NCI-H2107 treated with DMSO at 0.1 percent for 48 hours (cell line): ENCODE measurements around the gene GRIN2B.

Experiments
- DNase-seq: peaks from one replicate; lab custom pipeline; 2025; ENCODE audit not compliant: unreplicated experiment; lab: John Stamatoyannopoulos, UW

Gene GRIN2B

DNA sequence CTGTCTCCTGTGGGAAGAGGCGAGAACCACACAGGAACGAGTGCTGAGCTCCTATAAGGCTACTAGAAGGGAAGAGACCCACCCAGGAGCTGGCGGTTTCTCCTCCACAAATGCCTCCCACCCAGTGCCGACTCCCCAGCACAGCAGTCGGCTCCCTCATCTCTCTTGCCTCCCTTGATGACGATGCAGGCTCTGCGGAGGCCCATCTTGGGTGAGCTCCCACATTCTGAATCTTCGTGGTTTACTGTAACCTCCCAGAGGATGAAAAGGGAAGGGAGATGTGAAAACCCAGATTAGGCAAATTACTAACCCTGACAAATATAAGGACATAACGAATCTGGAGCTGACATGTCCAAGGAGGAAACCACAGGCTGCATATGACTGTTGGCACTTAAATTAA is 23.8 kb downstream of the GRIN2B start:
- no peak for DNase-seq

DNA sequence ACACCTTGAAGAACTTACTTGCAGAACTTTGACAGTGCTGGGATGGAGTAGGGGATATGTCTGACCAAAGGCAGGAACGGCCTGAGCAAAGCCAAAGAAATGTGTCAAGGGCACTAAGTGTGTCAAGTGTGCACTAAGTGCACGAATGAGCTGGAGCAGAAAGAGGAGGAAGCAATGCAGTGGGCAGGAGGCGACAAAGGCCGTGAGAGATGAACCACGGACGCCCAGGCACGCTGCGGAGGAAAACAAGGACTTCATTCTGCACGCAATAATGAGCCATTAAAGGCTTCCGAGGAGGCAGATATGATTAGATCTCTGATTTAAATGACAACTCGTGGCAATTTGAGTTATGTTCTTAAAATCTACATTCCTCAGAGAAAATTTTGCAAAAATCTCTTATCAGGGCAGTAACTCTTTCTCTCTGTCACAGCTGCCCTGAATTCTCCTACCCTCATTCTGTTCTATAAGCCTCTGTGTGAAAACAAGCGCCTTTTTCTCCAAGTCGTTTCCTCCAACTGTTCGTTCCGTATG is 25.3 kb downstream of the GRIN2B start:
- no peak for DNase-seq

DNA sequence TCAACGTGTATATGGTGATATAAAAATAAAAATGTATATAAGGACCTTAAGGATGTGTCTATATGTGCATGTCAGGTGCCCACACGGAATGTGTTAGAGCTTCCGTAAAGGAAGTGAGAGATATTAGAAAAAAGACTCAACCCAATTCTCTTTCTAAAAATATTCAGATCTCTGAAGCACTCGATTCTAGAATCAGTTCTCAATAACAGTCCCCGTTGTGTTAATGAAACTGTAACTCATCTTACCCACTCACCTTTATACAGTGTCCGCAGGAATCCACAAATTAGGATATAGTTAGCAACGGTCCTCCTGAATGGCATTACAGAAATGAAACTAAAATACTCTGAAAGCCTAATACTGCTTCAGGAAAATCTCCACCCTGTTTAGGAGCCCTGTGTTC is 29.3 kb downstream of the GRIN2B start:
- DNase-seq = no peak

DNA sequence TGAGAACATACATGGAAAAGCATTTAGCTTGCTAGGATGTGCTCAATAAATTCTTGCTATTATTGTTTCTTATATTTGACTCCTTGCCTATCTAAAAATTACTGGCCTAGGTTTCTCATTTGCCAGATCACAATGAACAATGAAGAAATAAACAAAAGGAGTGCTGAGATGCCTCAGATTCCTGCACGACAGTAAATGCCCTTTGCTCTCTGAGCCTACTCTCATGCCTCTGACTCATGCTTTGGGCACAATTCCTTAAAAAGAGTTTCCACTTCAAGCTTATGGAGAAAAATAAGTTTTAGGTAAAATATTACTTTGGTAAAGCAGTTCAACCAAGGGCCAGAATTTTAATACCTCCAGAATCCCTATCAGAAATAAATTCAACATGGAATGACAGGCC is 30.9 kb downstream of the GRIN2B start:
- DNase-seq = no peak

DNA sequence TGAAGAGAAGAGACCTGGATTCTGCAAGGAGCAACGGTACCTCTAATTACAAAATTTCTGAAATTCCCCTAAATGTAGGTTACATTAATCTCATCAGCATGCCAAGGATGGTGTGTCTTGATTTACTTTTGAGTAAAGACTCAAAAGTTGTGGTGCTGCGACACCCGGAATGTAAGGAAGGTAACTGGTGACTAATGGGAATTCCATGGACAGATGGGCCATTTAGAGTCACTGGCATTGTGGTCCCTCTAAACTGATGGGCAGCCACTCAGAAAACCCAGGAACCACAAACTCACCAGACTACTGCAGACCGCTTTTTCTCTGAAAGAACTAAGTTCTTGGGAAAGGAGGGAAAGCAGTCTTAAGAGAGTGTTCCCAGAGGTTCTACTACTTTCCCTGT is 32.8 kb downstream of the GRIN2B start:
- DNase-seq = no peak

DNA sequence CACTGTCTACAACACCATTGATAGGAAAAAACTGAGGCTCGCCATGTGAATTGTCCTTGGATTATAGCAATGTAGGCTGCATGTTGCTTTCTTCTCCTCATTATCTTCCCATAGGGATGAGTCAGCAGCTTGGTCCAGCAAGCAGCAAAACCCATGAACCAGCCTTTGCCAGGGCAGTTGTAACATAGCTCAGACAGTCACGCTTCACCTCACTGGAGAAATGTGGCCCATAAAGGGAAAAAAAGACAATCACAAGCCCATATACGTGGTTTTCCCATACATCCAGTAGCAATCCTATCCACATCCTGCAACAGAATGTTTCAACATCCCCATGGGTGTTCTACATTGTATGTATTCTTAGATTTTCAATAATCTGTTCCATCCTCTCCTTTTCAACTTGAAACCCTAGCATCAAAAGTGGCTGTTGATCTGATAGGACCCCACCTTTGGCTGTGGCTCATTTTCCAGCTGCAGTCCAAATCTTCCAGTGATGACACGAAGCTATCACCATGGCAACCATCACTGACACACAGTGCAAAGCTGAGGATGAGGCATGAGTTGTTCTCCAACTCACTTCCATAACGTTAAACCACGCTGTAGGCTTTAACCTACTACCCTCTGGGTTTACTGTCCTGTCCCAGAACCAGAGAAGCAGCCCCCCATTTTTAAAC is 34.0 kb downstream of the GRIN2B start:
- no peak for DNase-seq

DNA sequence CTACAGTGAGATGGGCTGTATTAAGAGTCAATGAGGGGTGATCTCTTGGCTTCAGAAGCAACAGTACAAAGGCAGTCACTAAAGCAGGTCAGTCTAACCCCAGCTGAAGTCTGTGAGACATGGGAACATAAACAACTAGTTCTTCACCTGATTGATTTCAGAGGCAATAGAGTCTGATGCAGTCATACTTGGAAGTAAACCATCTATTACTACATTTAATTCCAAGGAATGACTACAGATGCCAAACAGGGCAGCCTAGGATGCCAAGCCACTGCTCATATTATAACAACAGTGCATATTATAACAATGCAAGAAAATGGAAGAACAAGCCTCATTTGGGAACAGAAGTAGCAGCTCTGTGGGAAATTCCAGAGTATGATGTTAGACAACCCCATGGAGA is 35.8 kb downstream of the GRIN2B start:
- no peak for DNase-seq

DNA sequence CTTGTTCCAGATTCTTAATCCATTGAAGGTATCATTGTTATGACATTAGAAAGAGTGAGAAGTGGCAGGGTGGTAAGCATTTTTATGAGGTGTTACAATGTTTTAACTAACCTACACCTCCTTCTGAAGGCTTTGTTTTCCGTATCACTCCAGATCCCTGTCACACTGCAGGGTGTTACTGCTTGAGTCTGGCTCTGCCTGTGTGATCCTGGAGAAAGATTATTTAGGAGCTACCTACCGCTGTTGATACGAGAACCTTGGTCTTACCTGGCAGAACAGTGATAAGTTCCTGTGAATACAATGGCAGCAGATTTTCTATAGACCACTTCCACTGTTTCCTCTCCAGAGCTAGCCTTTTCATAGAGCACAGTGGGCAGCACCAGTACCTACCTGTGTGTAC is 36.2 kb downstream of the GRIN2B start:
- DNase-seq = no peak

DNA sequence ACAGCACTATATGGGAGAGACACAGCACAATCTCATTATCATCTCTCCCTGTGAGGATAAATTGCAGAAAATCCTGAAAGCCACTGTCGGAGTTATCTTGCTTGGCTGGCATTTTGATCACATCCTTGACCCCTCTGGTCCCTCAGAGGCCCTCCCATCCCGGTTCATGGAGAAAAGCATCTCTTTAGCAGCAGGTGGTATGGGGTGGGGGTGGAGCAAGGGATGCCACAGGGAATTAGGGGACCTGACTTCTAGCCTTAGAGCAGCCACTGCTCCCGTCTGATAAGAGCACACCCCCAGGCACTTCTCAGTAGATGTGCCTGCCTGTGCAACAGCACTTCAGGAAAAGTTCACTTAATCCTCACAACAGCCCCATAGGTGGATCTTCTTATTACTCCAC is 38.6 kb downstream of the GRIN2B start:
- DNase-seq = no peak

DNA sequence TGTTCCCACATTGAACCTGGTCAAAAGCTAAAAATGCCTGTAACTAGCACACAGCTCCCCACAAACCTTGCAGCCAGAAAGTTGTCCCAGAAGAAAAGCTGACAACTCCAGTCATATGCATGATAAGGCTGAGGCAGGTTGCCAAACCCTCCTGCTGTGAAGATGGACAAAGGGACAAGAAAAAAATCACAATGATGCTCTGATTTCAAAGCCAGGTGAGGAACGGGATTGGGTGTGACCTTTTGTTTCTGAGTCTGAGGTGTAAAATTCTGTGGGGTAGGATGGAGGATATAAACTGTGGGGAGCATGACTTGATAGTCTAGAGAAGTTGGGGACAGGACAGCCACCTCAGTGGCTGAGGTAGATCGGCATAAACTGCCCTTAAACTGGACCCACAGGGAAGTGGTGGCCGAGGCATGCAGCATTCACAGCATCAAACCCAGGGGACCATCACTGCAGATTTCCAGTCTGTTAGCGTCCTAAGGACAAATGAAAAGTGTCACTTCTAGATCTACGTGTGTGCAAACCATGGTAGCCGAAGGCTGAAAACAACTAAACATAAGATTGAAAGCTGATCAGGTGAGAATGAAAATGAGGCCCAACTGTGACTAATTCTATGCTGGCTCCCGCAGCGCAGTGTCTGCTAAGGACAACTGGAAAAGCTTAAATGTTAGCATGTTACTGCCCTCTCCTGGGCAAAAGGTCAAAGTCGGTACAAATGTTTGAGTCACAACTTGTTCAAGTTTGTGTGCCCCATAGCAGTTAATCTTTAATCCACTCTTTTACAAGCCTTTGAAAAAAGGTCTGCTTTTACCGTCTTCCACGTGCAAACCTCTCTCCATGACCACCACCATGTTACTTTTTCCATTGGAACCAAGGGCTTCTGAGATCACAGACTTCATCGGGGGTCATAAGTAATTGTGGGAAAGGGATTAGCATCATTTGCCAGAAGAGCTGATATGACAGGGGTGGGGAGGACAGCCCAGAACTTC is 39.8 kb downstream of the GRIN2B start:
- DNase-seq = peak; percentile 69

DNA sequence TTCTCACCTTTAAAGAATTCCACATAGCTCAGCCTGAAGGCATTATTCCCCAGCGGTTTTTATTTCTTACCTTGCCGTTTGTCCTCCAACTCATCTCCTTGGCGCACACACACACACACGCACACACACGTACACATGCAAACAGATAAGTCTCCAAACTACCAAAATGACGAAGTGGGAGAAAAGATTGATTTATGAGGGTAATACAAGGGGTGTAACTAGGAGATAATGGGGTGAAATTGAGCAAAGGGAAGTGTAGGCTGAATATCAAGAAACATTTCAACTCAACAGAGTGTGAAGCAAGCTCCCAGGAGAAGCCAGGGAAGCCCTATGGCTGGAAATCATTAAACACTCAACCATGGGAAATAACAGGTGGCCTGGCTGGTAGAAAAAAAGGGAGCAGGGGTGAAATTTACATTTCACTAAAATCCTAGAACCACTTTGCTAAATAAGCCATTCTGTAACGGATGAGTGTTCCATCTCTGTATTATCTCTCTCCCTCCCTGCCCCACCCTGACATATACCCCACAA is 41.0 kb downstream of the GRIN2B start:
- DNase-seq = no peak

DNA sequence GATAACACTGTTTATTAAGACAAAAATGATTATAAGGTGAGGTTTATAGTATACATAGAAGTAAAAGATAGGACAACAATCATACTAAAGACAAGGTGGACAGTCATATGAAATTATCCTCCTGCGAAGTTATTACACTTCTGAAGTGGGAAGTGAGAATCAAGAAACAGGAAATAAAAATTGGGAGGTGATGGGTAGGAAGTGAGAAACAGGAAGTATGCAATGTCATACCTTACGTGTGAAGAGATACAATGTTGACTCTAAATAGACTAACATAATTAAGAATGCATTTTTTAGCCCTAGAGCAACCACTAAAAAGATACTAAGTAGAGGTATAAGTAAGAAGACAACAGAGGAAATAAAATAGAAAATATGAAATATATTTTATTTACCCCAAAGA is 43.7 kb downstream of the GRIN2B start:
- no peak for DNase-seq

DNA sequence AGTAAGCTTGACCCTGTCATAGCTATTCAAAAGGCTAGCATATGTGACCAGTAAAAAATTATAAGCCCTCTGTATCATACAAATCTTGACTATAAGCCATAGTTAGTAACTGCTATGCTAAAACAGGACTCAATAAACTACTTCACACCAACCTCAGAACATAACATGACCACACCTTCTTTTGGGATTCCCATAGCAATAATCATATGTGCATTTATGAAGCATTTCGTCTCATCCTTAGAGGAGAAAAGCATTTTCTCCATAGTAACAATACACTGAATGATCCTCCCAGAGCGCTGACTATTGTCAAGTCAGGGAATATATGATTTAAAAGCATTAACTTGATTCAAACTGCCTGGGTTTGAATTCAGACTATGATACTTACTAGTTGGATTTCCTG is 46.2 kb downstream of the GRIN2B start:
- no peak for DNase-seq
